Activated naive CD4-positive, alpha-beta T cell treated with anti-CD3 and anti-CD28 coated beads, Interleukin-2, amount 50 U/mL, for 24 hours (primary cell): Measurements from ENCODE around the gene NECAB3.
"Not testable (repeated sequence)": the region's sequence is repeated elsewhere in the genome, so short reads cannot be mapped to it uniquely, and the experiment has no call there.

Experiments used
- H3K27ac Mint-ChIP-seq: one replicate; pipeline ENCODE4 v1.8.0; 2021; ENCODE audit warnings: mild to moderate bottlenecking, mixed read lengths
- H3K27me3 Mint-ChIP-seq: one replicate; pipeline ENCODE4 v1.8.0; 2021; ENCODE audit warnings: mixed read lengths
- H3K36me3 Mint-ChIP-seq: one replicate; pipeline ENCODE4 v1.8.0; 2021; ENCODE audit warnings: mixed read lengths
- H3K4me1 Mint-ChIP-seq: one replicate; pipeline ENCODE4 v1.8.0; 2021; ENCODE audit warnings: mixed read lengths
- H3K4me3 Mint-ChIP-seq: one replicate; pipeline ENCODE4 v1.8.0; 2021; ENCODE audit warnings: mild to moderate bottlenecking, mixed read lengths
- H3K9me3 Mint-ChIP-seq: one replicate; pipeline ENCODE4 v1.8.0; 2021; ENCODE audit warnings: mixed read lengths

The NECAB3 gene

DNA sequence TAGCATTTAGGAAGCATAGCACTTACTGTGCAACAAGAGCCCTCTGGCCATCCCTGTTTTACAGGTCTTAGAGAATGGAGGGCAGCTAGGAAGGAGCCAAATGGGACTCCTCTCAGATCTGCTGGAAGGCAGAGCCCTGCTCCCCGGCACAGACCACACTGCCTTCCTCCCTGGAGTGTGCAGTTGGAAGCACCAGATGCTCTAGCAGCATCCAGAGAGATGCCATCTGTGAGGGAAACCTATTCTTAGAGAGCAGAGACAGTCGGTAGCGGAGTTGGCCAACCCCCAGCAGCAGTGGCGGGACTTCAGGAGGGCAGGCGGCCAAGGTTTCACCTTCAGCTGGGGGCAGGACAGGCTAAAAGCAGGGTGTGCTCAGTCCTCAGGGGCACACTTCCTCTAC lies 28.6 kb upstream of the NECAB3 start:
- Mint-ChIP-seq H3K27me3 (no peaks in the 10 kb centered on the region), H3K9me3 (no peaks in the 10 kb centered on the region), H3K27ac (no peak overlapping the region), H3K4me1 (no peaks in the 10 kb centered on the region), H3K4me3 (no peak overlapping the region), H3K36me3 (peaks cover 3% of the 10 kb centered on the region)

DNA sequence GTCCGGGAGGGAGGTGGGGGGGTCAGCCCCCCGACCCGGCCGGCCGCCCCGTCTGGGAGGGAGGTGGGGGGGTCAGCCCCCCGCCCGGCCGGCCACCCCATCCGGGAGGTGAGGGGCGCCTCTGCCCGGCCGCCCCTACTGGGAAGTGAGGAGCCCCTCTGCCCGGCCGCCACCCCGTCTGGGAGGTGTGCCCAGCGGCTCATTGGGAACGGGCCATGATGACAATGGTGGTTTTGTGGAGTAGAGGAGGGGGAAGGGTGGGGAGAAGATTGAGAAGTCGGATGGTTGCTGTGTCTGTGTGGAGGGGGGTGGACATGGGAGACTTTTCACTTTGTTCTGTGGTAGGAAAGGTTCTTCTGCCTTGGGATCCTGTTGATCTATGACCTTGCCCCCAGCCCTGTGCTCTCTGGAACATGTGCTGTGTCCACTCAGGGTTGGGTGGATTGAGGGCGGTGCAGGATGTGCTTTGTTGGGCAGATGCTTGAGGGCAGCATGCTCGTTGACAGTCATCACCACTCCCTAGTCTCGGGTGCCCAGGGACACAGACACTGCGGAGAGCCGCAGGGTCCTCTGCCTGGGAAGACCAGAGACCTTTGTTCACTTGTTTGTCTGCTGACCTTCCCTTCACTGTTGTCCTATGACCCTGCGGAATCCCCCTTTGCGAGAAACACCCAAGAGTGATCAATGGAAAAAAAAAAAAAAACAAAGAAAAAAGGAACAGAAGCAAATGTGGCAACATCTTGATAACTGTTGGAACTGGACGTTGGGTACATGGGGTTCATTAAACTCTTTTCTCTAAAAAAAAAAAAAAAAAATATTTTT lies 27.6 kb upstream of the NECAB3 start:
- Mint-ChIP-seq H3K4me1 (no peaks in the 10 kb centered on the region), H3K9me3 (no peaks in the 10 kb centered on the region), H3K4me3 (no peak overlapping the region), H3K27ac (no peak overlapping the region), H3K36me3 (peaks cover 3% of the 10 kb centered on the region), H3K27me3 (no peaks in the 10 kb centered on the region)

DNA sequence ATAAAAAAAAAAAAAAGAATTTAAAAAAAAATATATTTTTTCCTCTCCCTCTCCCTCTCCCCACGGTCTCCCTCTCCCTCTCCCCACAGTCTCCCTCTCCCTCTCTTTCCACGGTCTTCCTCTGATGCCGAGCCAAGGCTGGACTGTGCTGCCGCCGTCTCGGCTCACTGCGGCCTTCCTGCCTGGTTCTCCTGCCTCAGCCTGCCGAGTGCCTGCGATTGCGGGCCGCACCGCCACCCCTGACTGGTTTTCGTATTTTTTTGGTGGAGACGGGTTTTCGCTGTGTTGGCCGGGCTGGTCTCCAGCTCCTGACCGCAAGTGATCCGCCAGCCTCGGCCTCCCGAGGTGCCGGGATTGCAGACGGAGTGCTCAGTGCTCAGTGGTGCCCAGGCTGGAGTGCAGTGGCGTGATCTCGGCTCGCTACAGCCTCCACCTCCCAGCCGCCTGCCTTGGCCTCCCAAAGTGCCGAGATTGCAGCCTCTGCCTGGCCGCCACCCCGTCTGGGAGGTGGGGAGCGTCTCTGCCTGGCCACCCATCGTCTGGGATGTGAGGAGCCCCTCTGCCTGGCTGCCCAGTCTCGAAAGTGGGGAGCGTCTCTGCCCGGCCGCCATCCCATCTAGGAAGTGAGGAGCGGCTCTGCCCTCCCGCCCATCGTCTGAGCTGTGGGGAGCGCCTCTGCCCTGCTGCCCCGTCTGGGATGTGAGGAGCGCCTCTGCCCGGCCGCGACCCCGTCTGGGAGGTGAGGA lies 26.6 kb upstream of the NECAB3 start:
- not testable (repeated sequence) for H3K9me3 Mint-ChIP-seq, H3K27me3 Mint-ChIP-seq, H3K4me1 Mint-ChIP-seq, H3K36me3 Mint-ChIP-seq, H3K27ac Mint-ChIP-seq, H3K4me3 Mint-ChIP-seq

DNA sequence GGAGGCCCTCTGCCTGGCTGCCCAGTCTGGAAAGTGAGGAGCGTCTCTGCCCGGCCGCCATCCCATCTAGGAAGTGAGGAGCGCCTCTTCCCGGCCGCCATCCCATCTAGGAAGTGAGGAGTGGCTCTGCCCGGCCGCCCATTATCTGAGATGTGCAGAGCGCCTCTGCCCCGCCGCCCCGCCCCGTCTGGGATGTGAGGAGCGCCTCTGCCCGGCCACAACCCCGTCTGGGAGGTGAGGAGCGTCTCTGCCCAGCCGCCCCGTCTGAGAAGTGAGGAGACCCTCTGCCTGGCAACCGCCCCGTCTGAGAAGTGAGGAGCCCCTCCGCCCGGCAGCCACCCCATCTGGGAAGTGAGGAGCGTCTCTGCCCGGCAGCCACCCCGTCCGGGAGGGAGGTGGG lies 24.7 kb upstream of the NECAB3 start:
- H3K9me3 Mint-ChIP-seq, H3K27me3 Mint-ChIP-seq, H3K4me1 Mint-ChIP-seq, H3K27ac Mint-ChIP-seq, H3K4me3 Mint-ChIP-seq, H3K36me3 Mint-ChIP-seq: not testable (repeated sequence)

DNA sequence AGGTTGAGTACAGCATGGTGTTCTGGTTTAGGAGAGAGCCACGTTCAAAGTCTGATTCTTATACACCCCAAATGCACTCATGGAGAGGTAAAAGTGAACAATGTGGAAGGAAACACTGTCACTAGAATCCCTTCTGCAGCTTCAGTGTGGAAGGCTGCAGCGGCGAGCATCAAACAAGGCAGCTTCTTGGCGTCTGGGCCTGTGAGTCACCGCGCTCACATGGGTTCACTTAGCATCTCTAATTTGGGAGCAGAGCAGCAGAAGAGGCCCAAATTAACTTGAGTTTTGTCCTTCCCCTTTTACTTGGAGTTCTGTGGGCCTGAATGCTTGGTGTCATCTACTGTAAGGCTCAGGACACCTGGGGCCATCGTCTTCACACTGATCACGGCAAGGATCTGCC lies 22.9 kb upstream of the NECAB3 start:
- Mint-ChIP-seq H3K4me3 (no peak overlapping the region), H3K27ac (no peak overlapping the region), H3K36me3 (no peaks in the 10 kb centered on the region), H3K4me1 (no peaks in the 10 kb centered on the region), H3K27me3 (no peaks in the 10 kb centered on the region), H3K9me3 (no peaks in the 10 kb centered on the region)

DNA sequence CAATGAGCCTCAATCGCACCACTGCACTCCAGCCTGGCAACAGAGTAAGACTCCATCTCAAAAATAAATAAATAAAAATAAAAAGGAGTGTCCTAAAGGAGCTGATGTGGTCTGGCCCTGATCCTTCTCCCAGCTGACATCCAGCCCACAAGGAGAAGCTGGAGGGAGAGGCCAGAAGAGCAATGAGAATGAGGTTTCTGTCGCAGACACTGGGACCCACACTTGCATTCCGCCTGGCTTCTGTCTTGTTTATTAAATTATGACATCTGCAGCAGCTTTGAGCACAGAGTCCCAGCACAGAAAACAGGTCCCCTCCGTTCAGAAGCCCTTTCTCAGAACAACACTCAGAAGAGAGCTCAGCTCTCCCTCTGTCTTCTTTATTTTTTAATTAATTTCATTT lies 22.2 kb upstream of the NECAB3 start:
- Mint-ChIP-seq H3K4me3 (no peak overlapping the region), H3K4me1 (peaks cover 1% of the 10 kb centered on the region), H3K36me3 (no peaks in the 10 kb centered on the region), H3K9me3 (no peaks in the 10 kb centered on the region), H3K27me3 (no peaks in the 10 kb centered on the region), H3K27ac (no peak overlapping the region)

DNA sequence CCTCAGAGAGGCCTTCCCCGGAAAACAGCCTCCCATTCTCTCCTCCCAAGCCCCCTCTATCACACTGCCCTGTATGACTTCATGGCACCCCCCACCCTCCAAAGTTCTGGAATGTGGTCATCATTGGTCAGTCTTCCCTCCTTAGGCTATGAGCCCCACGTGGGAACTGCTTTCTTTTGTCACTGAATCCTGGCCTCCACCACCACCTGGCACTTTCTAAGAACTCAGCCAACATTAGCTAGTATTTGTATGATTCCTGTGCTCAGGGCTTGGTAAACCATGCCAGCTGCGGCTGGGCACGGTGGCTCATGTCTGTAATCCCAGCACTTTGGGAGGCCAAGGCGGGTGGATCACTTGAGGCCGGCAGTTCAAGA lies 20.4 kb upstream of the NECAB3 start:
- no peaks in the 10 kb centered on the region for H3K9me3 Mint-ChIP-seq
- no peaks in the 10 kb centered on the region for H3K27me3 Mint-ChIP-seq
- no peak overlapping the region for H3K27ac Mint-ChIP-seq
- peaks cover 13% of the 10 kb centered on the region for H3K4me1 Mint-ChIP-seq
- no peaks in the 10 kb centered on the region for H3K36me3 Mint-ChIP-seq
- H3K4me3 Mint-ChIP-seq, result no peak overlapping the region

DNA sequence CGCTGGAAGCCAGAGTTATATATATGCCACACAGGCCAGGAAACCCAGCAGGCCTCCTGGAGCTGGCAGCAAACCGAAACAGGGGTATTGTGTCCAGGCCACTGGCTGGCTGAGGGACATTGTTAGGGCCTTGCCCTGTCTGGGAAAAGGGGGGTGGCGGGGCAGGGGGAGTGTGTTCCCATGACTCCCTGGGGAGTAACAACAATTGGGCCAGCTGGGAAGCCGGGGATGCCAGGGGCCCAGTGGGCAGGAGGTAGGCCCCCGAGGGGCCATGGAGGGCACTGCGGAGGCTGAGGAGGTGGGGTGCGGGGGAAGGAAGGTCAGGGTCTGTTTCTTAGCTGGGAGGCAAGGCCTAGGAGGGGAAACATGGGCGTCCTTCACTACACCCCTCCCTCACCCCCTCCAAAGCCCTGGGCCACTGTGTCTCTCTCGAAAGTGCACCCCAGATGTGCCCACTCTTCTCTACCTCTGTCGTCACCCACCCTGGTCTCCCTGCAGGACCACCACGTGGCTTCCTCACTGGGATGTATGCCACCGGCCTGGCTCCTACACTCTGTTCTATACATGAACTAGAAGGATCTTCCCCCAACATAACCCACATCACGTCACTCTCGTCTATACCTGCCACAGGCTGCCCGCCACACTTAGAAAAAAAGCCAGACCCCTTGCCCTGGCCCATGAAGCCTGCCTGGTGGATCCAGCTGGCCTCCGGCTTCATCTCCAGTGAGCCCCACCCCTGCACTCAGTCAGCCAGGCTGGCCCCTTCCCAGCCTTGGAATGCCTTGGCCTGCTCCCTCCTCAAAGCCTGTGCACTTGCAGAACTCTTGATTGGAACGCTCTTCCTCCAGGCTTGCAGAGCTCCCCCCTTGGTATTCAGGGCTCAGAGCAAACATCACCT lies 19.8 kb upstream of the NECAB3 start:
- no peak overlapping the region for H3K27ac Mint-ChIP-seq

DNA sequence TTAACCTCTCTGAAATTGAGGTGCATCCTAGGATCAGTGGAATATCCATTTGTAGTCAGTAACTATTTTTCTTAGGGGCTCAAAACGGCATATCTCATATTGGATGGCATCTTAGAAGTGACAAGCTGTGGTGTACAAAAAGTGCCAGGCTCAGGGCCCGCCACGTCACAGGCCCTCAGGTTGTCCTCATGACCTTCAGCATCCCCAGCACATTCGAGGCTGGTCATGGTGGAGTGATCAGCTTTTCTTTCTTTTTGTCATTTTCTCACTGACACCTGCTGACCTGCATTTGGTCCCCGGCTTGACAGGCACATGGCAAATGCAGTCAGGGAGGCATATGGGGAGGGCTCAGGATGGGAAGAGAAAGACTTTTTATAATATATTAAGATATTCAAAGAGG lies 19.1 kb upstream of the NECAB3 start:
- no peaks in the 10 kb centered on the region for H3K36me3 Mint-ChIP-seq
- no peak overlapping the region for H3K27ac Mint-ChIP-seq
- peaks cover 26% of the 10 kb centered on the region for H3K4me1 Mint-ChIP-seq
- no peak overlapping the region for H3K4me3 Mint-ChIP-seq
- H3K9me3 Mint-ChIP-seq, result no peaks in the 10 kb centered on the region
- no peaks in the 10 kb centered on the region for H3K27me3 Mint-ChIP-seq

More for the DNA sequence above, 19.8 kb upstream of the NECAB3 start:
- no peaks in the 10 kb centered on the region for H3K36me3 Mint-ChIP-seq
- no peaks in the 10 kb centered on the region for H3K9me3 Mint-ChIP-seq
- no peak overlapping the region for H3K4me3 Mint-ChIP-seq
- H3K4me1 Mint-ChIP-seq, result peaks cover 19% of the 10 kb centered on the region
- no peaks in the 10 kb centered on the region for H3K27me3 Mint-ChIP-seq

DNA sequence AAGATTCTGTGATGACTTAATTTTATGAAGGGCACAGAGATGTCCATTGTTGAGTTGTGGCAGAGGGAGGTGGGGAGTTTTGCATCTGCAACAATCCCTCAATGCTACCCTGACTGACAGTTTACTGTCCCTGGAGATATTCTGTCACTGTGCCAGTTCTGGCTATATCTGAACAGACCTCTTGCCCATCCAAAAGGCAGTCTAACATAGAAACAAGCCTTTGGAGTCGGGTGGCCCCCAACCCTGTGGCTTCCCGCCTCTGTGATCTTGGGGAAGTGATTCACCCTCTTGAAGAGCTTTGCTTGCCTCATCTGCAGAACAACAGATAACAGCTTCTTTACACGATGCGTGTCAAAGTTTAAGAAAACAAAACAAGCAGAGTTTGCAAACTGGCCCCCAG lies 15.7 kb upstream of the NECAB3 start:
- H3K27ac Mint-ChIP-seq, result peak overlapping the region; percentile 65
- no peaks in the 10 kb centered on the region for H3K36me3 Mint-ChIP-seq
- no peaks in the 10 kb centered on the region for H3K9me3 Mint-ChIP-seq
- no peaks in the 10 kb centered on the region for H3K27me3 Mint-ChIP-seq
- H3K4me1 Mint-ChIP-seq, result peaks cover 42% of the 10 kb centered on the region
- peak overlapping the region; percentile 73 for H3K4me3 Mint-ChIP-seq

DNA sequence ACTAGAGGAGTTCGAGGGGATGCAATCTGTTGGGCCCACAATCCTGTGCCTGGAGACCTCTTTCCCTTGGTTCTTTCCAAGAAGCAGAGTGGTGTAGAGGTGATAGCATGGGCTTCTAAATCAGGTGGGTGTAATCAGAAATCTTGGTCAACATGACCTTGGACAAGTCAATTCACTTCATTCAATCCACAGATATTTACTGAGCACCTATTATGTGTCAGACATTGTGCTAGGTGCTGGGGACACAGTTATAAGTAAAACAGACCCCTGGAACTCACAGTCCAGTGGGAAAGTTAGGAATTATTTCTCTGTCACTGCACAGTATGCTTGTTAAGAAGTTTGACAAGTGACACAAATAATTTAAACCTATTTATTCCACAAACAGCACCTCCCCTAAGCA lies 15.3 kb upstream of the NECAB3 start:
- Mint-ChIP-seq H3K4me3 (peak overlapping the region; percentile 73), H3K36me3 (no peaks in the 10 kb centered on the region), H3K4me1 (peaks cover 45% of the 10 kb centered on the region), H3K27me3 (no peaks in the 10 kb centered on the region), H3K9me3 (no peaks in the 10 kb centered on the region), H3K27ac (no peak overlapping the region)

DNA sequence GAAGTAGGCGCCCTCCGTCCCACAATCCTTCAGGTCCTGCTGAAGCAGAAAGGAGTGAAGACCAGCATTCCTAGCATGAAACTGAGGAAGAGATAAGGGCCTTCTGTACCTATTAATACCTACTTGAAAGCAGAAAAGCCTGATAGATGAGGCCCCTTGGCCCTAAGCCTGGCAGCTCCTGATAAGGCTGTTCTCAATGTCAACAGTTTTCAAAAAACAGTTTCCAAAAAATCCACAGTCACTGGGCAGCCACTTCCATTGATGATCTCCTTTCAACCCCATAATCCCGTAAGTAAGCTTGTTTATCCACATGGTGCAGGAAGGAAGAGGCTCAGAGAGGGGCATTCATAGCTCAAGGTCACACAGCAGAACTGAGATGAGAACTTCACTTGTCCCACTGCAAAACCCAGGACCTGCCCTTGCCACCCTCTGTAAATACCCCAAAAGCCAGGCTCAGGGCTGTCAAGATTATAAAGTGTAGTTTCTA lies 14.8 kb upstream of the NECAB3 start:
- H3K9me3 Mint-ChIP-seq, result no peaks in the 10 kb centered on the region
- H3K4me3 Mint-ChIP-seq, result peak overlapping the region; percentile 17
- peaks cover 45% of the 10 kb centered on the region for H3K4me1 Mint-ChIP-seq
- H3K27me3 Mint-ChIP-seq, result no peaks in the 10 kb centered on the region
- H3K27ac Mint-ChIP-seq, result peak overlapping the region; percentile 78
- no peaks in the 10 kb centered on the region for H3K36me3 Mint-ChIP-seq

DNA sequence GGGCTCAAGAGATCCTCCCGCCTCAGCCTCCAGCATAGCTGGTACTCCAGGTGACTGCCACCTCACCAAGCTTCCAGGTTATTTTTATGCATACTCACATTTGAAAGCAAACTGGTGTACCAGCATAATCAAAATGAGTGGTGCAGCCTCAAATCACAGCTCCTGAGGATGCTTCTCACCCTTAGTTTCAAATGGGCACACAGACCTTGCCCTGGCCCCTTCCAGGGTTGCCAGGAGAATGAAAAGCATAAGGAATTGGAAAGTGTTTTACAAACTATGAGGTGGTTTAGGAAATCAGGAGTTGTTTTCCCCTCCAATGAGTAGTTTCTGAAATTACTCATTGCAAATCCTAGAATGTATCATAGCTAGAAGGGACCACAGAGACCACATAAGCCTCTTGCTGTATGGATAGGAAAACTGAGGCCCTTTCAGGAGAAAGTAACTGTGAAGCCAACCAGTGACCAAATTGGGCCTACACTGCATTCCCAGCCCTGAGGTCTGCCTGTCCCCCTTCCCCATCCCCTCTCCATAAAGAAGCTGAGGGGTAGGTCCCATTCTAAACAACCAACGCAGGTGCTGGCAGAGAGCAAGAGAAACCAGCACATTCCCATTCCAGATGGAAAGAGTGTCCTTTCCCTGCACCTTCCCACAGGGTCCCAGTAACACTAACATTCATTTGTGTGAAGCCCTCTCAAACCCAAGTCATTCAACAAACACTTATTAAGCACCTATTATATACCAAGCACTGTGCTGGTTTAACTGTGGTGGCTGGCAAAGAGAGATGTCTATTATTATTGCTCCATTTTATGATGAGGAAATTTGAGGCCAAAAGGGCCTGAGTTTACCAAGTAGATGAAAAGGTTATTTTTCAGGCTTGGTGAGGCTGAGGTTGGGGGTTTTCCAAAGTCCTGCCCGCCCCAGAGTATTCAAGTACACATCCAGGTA lies 14.0 kb upstream of the NECAB3 start:
- Mint-ChIP-seq H3K27me3 (no peaks in the 10 kb centered on the region), H3K9me3 (no peaks in the 10 kb centered on the region), H3K4me1 (peaks cover 45% of the 10 kb centered on the region), H3K36me3 (no peaks in the 10 kb centered on the region), H3K27ac (peak overlapping the region; percentile 78), H3K4me3 (no peak overlapping the region)

DNA sequence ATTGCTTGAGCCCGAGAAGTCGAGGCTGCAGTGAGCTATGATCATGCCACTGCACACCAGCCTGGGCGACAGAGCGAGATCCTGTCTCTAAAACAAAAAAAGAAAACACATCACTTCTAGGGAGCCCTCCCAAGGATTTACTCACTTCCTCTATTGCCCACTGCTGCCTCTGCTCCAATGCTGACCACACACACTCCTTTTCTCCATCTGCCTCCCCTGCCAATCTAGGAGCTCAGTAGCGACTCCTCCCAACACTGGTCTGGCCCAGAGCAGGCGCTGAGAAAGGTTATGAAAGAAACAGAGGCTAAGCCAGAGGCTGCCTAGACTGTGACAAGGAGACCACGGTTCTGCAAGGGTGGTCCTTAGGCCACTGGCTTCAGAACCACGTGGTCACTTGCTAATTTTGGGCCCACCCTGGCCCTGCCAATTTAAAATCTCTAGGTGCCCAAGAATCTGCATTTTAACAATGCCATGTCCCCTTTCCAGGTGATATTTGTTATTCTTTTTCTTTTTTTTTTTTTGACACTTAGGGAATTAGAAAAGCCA lies 13.2 kb upstream of the NECAB3 start:
- Mint-ChIP-seq H3K27ac (peak overlapping the region; percentile 70), H3K4me3 (no peak overlapping the region), H3K9me3 (no peaks in the 10 kb centered on the region), H3K27me3 (no peaks in the 10 kb centered on the region), H3K36me3 (no peaks in the 10 kb centered on the region), H3K4me1 (peaks cover 45% of the 10 kb centered on the region)
